ENCODE data around the gene GABRP. TPM values are rescaled to one million over a fixed set of nuclear protein-coding genes. Genes with fewer than 3 reads are reported as not detected.
"Not testable (repeated sequence)": the region's sequence is repeated elsewhere in the genome, so short reads cannot be mapped to it uniquely, and the experiment has no call there.

Gene GABRP
- total RNA-seq, 1 donor from 2014 or later, result 55.6 TPM

GRCh38 chr5:170761048-170761707, 22.3 kb upstream of the GABRP start:
- H3K36me3 Mint-ChIP-seq, result no peaks in the 10 kb centered on the region
- H3K27me3 Mint-ChIP-seq, result peaks cover 5% of the 10 kb centered on the region
- peaks cover 6% of the 10 kb centered on the region for H3K4me1 Mint-ChIP-seq (ENCODE audit: unreplicated experiment)
- no peaks in the 10 kb centered on the region for H3K9me3 Mint-ChIP-seq
- H3K27ac Mint-ChIP-seq, result no peak overlapping the region
- TF ChIP-seq, protein P1, sequence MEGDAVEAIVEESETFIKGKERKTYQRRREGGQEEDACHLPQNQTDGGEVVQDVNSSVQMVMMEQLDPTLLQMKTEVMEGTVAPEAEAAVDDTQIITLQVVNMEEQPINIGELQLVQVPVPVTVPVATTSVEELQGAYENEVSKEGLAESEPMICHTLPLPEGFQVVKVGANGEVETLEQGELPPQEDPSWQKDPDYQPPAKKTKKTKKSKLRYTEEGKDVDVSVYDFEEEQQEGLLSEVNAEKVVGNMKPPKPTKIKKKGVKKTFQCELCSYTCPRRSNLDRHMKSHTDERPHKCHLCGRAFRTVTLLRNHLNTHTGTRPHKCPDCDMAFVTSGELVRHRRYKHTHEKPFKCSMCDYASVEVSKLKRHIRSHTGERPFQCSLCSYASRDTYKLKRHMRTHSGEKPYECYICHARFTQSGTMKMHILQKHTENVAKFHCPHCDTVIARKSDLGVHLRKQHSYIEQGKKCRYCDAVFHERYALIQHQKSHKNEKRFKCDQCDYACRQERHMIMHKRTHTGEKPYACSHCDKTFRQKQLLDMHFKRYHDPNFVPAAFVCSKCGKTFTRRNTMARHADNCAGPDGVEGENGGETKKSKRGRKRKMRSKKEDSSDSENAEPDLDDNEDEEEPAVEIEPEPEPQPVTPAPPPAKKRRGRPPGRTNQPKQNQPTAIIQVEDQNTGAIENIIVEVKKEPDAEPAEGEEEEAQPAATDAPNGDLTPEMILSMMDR (conservative IDR thresholded peaks at IDR 0.05), result no peak
- DNase-seq (ENCODE audit: extremely low spot score, unreplicated experiment), result no peak
- H3K4me3 Mint-ChIP-seq, result no peak overlapping the region

DNA sequence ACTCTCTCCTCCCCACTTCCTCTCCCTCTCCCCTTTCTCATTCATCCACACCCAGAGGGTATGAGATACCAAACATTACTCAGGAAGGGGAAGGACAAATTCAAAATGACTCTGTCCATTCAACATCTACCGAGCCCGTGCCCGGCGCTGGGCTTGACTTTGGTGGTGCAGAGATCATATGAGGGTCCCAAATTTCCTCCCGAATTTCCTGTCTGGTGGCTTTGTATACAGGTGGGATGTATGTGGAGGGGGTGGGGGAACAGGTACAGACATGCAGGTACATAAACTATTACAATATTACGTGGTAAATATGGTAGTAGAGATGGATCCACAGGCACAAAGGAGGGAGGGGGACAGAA, 21.8 kb upstream of the GABRP start:
- H3K4me1 Mint-ChIP-seq (ENCODE audit: unreplicated experiment), result peaks cover 6% of the 10 kb centered on the region
- DNase-seq (ENCODE audit: extremely low spot score, unreplicated experiment), result no peak
- H3K4me3 Mint-ChIP-seq, result no peak overlapping the region
- TF ChIP-seq, protein P1 (conservative IDR thresholded peaks at IDR 0.05), result no peak
- H3K27me3 Mint-ChIP-seq, result peaks cover 5% of the 10 kb centered on the region
- no peaks in the 10 kb centered on the region for H3K9me3 Mint-ChIP-seq
- H3K36me3 Mint-ChIP-seq, result no peaks in the 10 kb centered on the region
- no peak overlapping the region for H3K27ac Mint-ChIP-seq

DNA sequence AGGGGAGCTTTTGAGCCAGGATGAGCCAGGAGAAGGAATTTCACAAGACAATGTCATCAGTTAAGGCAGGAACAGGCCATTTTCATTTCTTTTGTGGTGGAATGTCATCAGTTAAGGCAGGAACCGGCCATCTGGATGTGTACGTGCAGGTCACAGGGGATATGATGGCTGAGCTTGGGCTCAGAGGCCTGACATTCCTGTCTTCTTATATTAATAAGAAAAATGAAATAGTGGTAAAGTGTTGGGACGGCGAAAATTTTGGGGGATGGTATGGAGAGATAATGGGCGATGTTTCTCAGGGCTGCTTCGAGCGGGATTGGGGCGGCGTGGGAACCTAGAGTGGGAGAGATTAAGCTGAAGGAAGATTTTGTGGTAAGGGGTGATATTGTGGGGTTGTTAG, 21.2 kb upstream of the GABRP start:
- not testable (repeated sequence) for H3K9me3 Mint-ChIP-seq; H3K27ac Mint-ChIP-seq; H3K4me3 Mint-ChIP-seq; H3K27me3 Mint-ChIP-seq; H3K4me1 Mint-ChIP-seq (ENCODE audit: unreplicated experiment); H3K36me3 Mint-ChIP-seq; DNase-seq (ENCODE audit: extremely low spot score, unreplicated experiment)

DNA sequence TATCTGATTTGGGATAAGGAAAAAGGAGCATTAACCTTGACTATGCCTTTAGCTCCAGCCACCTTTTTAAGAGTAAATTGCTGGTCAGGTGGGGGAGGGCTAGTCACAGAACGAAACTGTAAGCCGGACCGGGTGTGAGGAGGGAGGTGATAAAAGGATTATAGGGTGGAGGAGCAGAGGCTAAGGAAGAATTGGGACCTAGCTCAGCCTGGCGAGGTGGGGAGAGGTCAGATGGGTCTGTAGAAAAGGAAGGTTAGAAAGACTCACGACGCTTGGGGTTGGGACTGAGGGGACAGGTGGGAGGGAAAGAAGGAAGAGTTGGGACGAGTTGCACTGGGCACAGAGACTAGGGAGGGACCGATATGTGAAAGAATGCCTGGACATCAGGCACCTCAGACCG, 17.7 kb upstream of the GABRP start:
- not testable (repeated sequence) for H3K4me3 Mint-ChIP-seq; H3K9me3 Mint-ChIP-seq; DNase-seq (ENCODE audit: extremely low spot score, unreplicated experiment); H3K36me3 Mint-ChIP-seq; H3K27ac Mint-ChIP-seq
- Mint-ChIP-seq H3K27me3 (peaks cover 19% of the 10 kb centered on the region), H3K4me1 (ENCODE audit: unreplicated experiment) (peaks cover 11% of the 10 kb centered on the region)

DNA sequence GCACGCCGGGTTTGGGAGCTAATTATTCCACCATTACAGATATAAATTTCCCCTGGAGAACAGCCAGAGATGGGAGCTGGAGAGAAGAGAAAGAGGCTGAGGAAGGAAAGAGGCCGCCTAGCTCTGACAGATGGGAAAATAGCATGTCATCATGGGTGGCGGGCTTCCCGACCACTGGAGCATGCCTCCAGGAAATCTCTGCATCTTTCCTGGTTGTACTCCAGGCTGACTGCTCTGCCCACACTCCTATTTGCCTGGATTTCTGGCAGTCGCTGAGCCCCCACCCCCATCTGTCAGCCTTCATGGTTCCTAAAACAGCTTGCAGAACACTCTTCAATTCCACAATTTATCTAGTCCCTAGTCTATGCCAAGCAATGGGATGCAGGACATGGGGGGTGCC, 14.3 kb upstream of the GABRP start:
- peaks cover 3% of the 10 kb centered on the region for H3K36me3 Mint-ChIP-seq

GRCh38 chr5:170769898-170770416, 13.6 kb upstream of the GABRP start:
- Mint-ChIP-seq H3K27me3 (peaks cover 24% of the 10 kb centered on the region), H3K9me3 (no peaks in the 10 kb centered on the region), H3K4me1 (ENCODE audit: unreplicated experiment) (peaks cover 11% of the 10 kb centered on the region), H3K36me3 (peaks cover 3% of the 10 kb centered on the region), H3K27ac (no peak overlapping the region), H3K4me3 (no peak overlapping the region)
- TF ChIP-seq, protein P1 (conservative IDR thresholded peaks at IDR 0.05), result no peak
- no peak for DNase-seq (ENCODE audit: extremely low spot score, unreplicated experiment)

More for the DNA sequence above, 14.3 kb upstream of the GABRP start:
- DNase-seq (ENCODE audit: extremely low spot score, unreplicated experiment), result no peak
- peaks cover 11% of the 10 kb centered on the region for H3K4me1 Mint-ChIP-seq (ENCODE audit: unreplicated experiment)
- peaks cover 24% of the 10 kb centered on the region for H3K27me3 Mint-ChIP-seq
- H3K4me3 Mint-ChIP-seq, result no peak overlapping the region
- TF ChIP-seq, protein P1 (conservative IDR thresholded peaks at IDR 0.05), result no peak
- no peak overlapping the region for H3K27ac Mint-ChIP-seq
- H3K9me3 Mint-ChIP-seq, result no peaks in the 10 kb centered on the region

Measured in type B pancreatic cell (in vitro differentiated cells).